Measurements from ENCODE around the gene IMP3. TPM values are rescaled to one million over a fixed set of nuclear protein-coding genes. Genes with fewer than 3 reads are reported as not detected.

IMP3 gene
- total and polyA plus RNA-seq, 7 donors, result 41.6 to 95.9 (median 45.0) TPM

- Histone ChIP-seq H3K4me3 (no peak overlapping the region), H3K4me1 (peaks cover 4% of the 10 kb centered on the region), H3K27ac (no peak overlapping the region), H3K9me3 (no peaks in the 10 kb centered on the region), H3K27me3 (ENCODE audit: insufficient read depth in 3 of 3, low read length in 2 of 3) (no peaks in the 10 kb centered on the region), H3K36me3 (ENCODE audit: insufficient read depth in 1 of 2, low read depth in 1 of 2) (no peaks in the 10 kb centered on the region)
- DNase-seq (no peak), ATAC-seq (no peak)
- TF ChIP-seq CTCF (IDR thresholded peaks at IDR 0.05), result no peak
- intact Hi-C loops (cut with DNase I), result no loop called here
Measured at GRCh38 chr15:75631935-75632334, 8.1 kb downstream of the IMP3 start.

- intact Hi-C loops (cut with DNase I), result loop anchor here (5.0 to 10.0 kb wide), 3 partner anchors 38 to 261 kb away; partner anchors contain the start of gene MAN2C1 (in 1 of the 2)
- ATAC-seq, result peak; percentile 94 to 95 (median 95)
Measured at GRCh38 chr15:75625542-75626347, 14.3 kb downstream of the IMP3 start, which contains the start of gene SNUPN. Gene SNUPN (minus strand): TSS chr15:75625725. CDS start chr15:75621051, 4,674 bp downstream.

GRCh38 chr15:75622505-75622904, 17.5 kb downstream of the IMP3 start:
- DNase-seq, result no peak
- peaks cover 10% of the 10 kb centered on the region for H3K4me1 ChIP-seq
- H3K9me3 ChIP-seq, result no peaks in the 10 kb centered on the region
- 75 to 81% (median 79%) methylated on average over 2 of the region's 2 CpGs for WGBS, 3 donors
- no peak overlapping the region for H3K4me3 ChIP-seq
- no peak overlapping the region for H3K27ac ChIP-seq
- no peak for ATAC-seq
- H3K27me3 ChIP-seq (ENCODE audit: insufficient read depth in 3 of 3, low read length in 2 of 3), result no peaks in the 10 kb centered on the region
- no peak for TF ChIP-seq CTCF (IDR thresholded peaks at IDR 0.05)
- peaks cover 2 to 33% of the 10 kb centered on the region in 2 donors for H3K36me3 ChIP-seq (ENCODE audit: insufficient read depth in 1 of 2, low read depth in 1 of 2)
- intact Hi-C loops (cut with DNase I), result loop anchor here in 1 of 2 donors (10.0 kb wide), 1 partner anchor 258 kb away; the partner anchor contains the start of gene MAN2C1

More at GRCh38 chr15:75625542-75626347, 14.3 kb downstream of the IMP3 start, which contains the start of gene SNUPN:
- peaks cover 8% of the 10 kb centered on the region for H3K4me1 ChIP-seq
- WGBS, 3 donors, result 1% methylated on average over 36 to 47 of the region's 47 CpGs
- no peaks in the 10 kb centered on the region for H3K9me3 ChIP-seq
- peak within 1 kb of the TSS; percentile 94 for H3K27ac ChIP-seq
- peaks cover 0 to under 1% of the 10 kb centered on the region in 2 donors for H3K36me3 ChIP-seq (ENCODE audit: insufficient read depth in 1 of 2, low read depth in 1 of 2)
- DNase-seq, result peak; percentile 95 to 97
- TF ChIP-seq CTCF (IDR thresholded peaks at IDR 0.05), result no peak
- H3K4me3 ChIP-seq, result peak within 1 kb of the TSS; percentile 81
- H3K27me3 ChIP-seq (ENCODE audit: insufficient read depth in 3 of 3, low read length in 2 of 3), result no peaks in the 10 kb centered on the region

- peak overlapping the region; percentile 39 for H3K27ac ChIP-seq
- WGBS, 3 donors, result 50 to 59% (median 51%) methylated on average over 7 of the region's 7 CpGs
- intact Hi-C loops (cut with DNase I), result loop anchor here in 1 of 2 donors (10.0 kb wide), 1 partner anchor 256 kb away; the partner anchor contains the start of gene MAN2C1
- H3K36me3 ChIP-seq (ENCODE audit: insufficient read depth in 1 of 2, low read depth in 1 of 2), result peaks cover 2 to 48% of the 10 kb centered on the region in 2 donors
- H3K9me3 ChIP-seq, result no peaks in the 10 kb centered on the region
- DNase-seq (peak; percentile 81 to 87), ATAC-seq (peak in 2 of 4 donors; percentile 22 to 32)
- no peak overlapping the region for H3K4me3 ChIP-seq
- no peaks in the 10 kb centered on the region for H3K27me3 ChIP-seq (ENCODE audit: insufficient read depth in 3 of 3, low read length in 2 of 3)
- TF ChIP-seq CTCF (IDR thresholded peaks at IDR 0.05), result no peak
- peaks cover 3% of the 10 kb centered on the region for H3K4me1 ChIP-seq
Measured at GRCh38 chr15:75620841-75621391, 19.1 kb downstream of the IMP3 start.
